OCI-LY7 (cell line): Measurements from ENCODE around the gene VSX2. TPM values are rescaled to one million over a fixed set of nuclear protein-coding genes. Genes with fewer than 3 reads are reported as not detected.
A peak's percentile ranks its signal among the peaks of the same experiment; 100 is the strongest.

Source experiments
- BruUV-seq: library from RNA; stranded (reverse); fragments of 400-500 nt; replicated peaks from 2 replicates; lab custom pipeline; 2021; lab: Mats Ljungman, UMichigan
- CTCF ChIA-PET: fragments of 300-600 bp; sonication (Branson Sonifier 250); formaldehyde crosslinking; loops from one replicate; lab custom pipeline; 2022; ENCODE audit warnings: antibody characterized with exemption; ENCODE audit not compliant: unreplicated experiment; lab: Charles Lee
- POLR2A ChIA-PET: fragments of 300-600 bp; sonication (Branson Sonifier 250); formaldehyde crosslinking; loops from one replicate; lab custom pipeline; 2022; ENCODE audit warnings: antibody characterized with exemption; lab: Charles Lee
- DNase-seq: peaks from one replicate; pipeline ENCODE4 v3.0.0-alpha.2; 2015; ENCODE audit warnings: low spot score
- H2AFZ ChIP-seq: fragments of 200-600 bp; sonication (generic), shearing (Covaris generic); 2 replicates; pipeline ENCODE4 v1.6.1; 2014; ENCODE audit warnings: mild to moderate bottlenecking, antibody characterized with exemption, low read length, moderate library complexity
- H3K27ac ChIP-seq: fragments of 200-600 bp; sonication (generic); 2 replicates; pipeline ENCODE4 v1.5.1; 2014; ENCODE audit warnings: mixed run types, low read depth, mild to moderate bottlenecking, moderate library complexity, low read length, inconsistent platforms; ENCODE audit not compliant: poor library complexity, severe bottlenecking
- H3K36me3 ChIP-seq: fragments of 200-600 bp; sonication (generic); 2 replicates; pipeline ENCODE4 v1.6.1; 2014; ENCODE audit warnings: mild to moderate bottlenecking, antibody characterized with exemption, low read length, moderate library complexity, mixed read lengths; ENCODE audit not compliant: insufficient read depth
- H3K4me1 ChIP-seq: fragments of 200-600 bp; sonication (generic); 2 replicates; pipeline ENCODE4 v1.5.1; 2014; ENCODE audit warnings: mild to moderate bottlenecking, low read length; ENCODE audit not compliant: insufficient read depth, poor library complexity, severe bottlenecking
- H3K4me2 ChIP-seq: fragments of 200-600 bp; sonication (generic); 2 replicates; pipeline ENCODE4 v1.6.1; 2014; ENCODE audit warnings: mild to moderate bottlenecking, low read length
- H3K4me3 ChIP-seq: fragments of 200-600 bp; sonication (generic); 2 replicates; pipeline ENCODE4 v1.5.1; 2014; ENCODE audit warnings: mild to moderate bottlenecking, low read depth, low read length; ENCODE audit not compliant: poor library complexity, severe bottlenecking
- H3K79me2 ChIP-seq: fragments of 200-600 bp; sonication (generic); 2 replicates; pipeline ENCODE4 v1.6.1; 2016; ENCODE audit warnings: low read depth, mild to moderate bottlenecking, low read length, moderate library complexity, mixed read lengths; ENCODE audit not compliant: insufficient read depth
- H3K9me2 ChIP-seq: fragments of 200-600 bp; sonication (generic); 2 replicates; pipeline ENCODE4 v1.6.1; 2016; ENCODE audit warnings: mild to moderate bottlenecking, low read length, mixed read lengths; ENCODE audit not compliant: insufficient read depth
- H3K9me3 ChIP-seq: fragments of 200-600 bp; sonication (generic); 2 replicates; pipeline ENCODE4 v1.6.1; 2014; ENCODE audit warnings: mild to moderate bottlenecking, mixed run types, low read length, mixed read lengths
- H4K20me1 ChIP-seq: fragments of 200-600 bp; sonication (generic); 2 replicates; pipeline ENCODE4 v1.6.1; 2014; ENCODE audit warnings: mild to moderate bottlenecking, antibody characterized with exemption, low read length, moderate library complexity, mixed read lengths; ENCODE audit not compliant: insufficient read depth
- EZH2phosphoT487 ChIP-seq: fragments of 200-600 bp; sonication (generic); IDR thresholded peaks from 2 replicates; pipeline ENCODE4 v1.6.1; 2018; ENCODE audit warnings: low read depth, borderline replicate concordance, mild to moderate bottlenecking, mixed run types, antibody characterized with exemption, low read length, moderate library complexity, mixed read lengths
- intact Hi-C: fragments of 100-400 bp; cut with micrococcal nuclease; formaldehyde crosslinking; loops from one replicate; pipeline ENCODE4 v1.10.0; 2022; ENCODE audit not compliant: unreplicated experiment
- total RNA-seq, 2 experiments: library from RNA; depleted of rRNA in 1 of 2; stranded (reverse); fragments of >200 nt in 1 of 2; shearing (Covaris generic) in 1 of 2; gene quantifications; 2 replicates each; pipeline ENCODE4 v1.2.3, GENCODE V29; 2014 to 2022
- TF ChIP-seq, protein P1 (sequence below): fragments of 200-600 bp; sonication (generic); conservative IDR thresholded peaks from 2 replicates; pipeline ENCODE4 v1.5.1; 2014; ENCODE audit warnings: mild to moderate bottlenecking, antibody characterized with exemption, low read length, moderate library complexity, mixed read lengths

VSX2 gene
- total RNA-seq, 2 experiments from 2014 or later = not detected

DNA sequence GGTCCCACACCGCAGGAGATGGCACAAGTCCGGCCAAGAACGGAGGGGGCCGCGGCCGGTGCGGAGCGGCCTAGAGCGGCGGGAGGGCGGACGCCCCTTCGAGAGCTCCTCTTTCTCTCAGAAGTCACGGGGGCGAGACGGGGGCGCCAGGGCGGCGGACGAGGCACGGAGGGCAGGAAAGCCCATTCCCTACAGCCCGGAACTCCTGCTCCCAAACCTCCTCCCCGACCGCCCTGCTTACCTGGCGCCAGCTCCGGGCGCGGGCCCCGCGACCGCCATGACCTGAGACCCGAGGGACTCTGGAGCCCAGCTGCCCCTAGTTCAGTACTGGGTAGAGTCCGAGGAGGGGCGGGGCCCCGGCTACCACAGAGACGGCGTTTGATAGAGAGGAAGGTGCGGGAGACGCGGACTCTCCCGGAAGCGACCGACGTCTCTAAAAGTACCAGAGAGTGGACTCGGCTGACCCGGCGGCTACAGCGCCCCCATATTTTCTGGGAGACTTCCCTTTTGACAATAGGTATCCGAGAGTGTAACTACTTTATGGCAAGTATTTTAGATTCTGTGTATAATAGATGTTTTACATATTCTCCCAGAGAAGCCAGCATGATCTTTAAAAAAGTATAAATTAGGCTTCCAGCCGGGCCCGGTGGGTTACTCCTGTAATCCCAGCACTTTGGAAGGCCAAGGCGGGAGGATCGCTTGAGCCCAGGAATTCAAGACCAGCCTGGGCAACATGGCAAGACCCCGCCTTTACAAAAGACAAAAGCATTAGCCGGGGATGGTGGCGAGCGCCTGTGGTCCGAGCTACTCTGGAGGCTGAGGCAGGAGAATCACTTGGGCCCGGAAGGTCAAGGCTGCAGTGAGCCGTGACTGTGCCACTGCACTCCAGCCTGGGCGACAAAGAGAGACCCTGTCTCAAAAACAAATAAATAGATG lies 63.7 kb downstream of the VSX2 start, which contains the start of gene ABCD4:
ABCD4 (minus strand) TSS at position 301 of the 936 bp plus-strand sequence; CDS start at position 279, 22 bp downstream.
- ChIA-PET CTCF (no interaction called here), POLR2A (interaction anchor here (0.5 to 0.6 kb wide), 3 partner anchors 34 to 351 kb away, joined by 3 to 4 read pairs (median 3); no protein-coding TSS in a partner anchor)
- H3K27ac ChIP-seq = peak within 1 kb of the TSS; percentile 66
- H2AFZ ChIP-seq = peak within 1 kb of the TSS; percentile 98
- no peaks in the 10 kb centered on the region for H3K9me3 ChIP-seq
- TSS peak; percentile 78 for BruUV-seq
- no peaks in the 10 kb centered on the region for H4K20me1 ChIP-seq
- peak within 1 kb of the TSS; percentile 81 for H3K4me2 ChIP-seq
- peaks cover 23% of the 10 kb centered on the region; the same call in 1 of the 2 replicates for H3K79me2 ChIP-seq
- TF ChIP-seq EZH2phosphoT487 = no peak
- TF ChIP-seq, protein P1, sequence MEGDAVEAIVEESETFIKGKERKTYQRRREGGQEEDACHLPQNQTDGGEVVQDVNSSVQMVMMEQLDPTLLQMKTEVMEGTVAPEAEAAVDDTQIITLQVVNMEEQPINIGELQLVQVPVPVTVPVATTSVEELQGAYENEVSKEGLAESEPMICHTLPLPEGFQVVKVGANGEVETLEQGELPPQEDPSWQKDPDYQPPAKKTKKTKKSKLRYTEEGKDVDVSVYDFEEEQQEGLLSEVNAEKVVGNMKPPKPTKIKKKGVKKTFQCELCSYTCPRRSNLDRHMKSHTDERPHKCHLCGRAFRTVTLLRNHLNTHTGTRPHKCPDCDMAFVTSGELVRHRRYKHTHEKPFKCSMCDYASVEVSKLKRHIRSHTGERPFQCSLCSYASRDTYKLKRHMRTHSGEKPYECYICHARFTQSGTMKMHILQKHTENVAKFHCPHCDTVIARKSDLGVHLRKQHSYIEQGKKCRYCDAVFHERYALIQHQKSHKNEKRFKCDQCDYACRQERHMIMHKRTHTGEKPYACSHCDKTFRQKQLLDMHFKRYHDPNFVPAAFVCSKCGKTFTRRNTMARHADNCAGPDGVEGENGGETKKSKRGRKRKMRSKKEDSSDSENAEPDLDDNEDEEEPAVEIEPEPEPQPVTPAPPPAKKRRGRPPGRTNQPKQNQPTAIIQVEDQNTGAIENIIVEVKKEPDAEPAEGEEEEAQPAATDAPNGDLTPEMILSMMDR = peak; percentile 87
- peak; percentile 94 for DNase-seq
- H3K9me2 ChIP-seq = no peaks in the 10 kb centered on the region
- peaks cover 13% of the 10 kb centered on the region; the same call in 1 of the 2 replicates for H3K36me3 ChIP-seq
- peak within 1 kb of the TSS; percentile 86 for H3K4me3 ChIP-seq
- intact Hi-C loops = loop anchor here (2.0 kb wide), 1 partner anchor 98 kb away; no protein-coding TSS in a partner anchor
- peaks cover 16% of the 10 kb centered on the region for H3K4me1 ChIP-seq

DNA sequence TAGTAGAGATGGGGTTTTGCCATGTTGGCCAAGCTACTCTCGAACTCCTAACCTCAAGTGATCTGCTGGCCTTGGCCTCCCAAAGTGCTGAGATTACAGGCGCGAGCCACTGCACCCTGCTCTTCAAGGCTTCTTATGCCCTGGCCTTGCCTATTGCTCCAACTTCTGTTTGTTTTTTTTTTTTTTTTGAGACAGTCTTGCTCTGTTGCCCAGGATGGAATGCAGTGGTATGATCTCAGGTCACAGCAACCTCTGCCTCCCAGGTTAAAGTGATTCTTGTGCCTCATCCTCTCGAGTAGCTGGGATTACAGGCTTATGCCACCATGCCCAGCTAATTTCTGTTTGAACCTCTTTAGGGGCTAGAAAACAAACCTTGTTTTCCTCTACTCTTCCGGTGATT lies 69.4 kb downstream of the VSX2 start:
- H3K4me2 ChIP-seq = no peak overlapping the region

More for the DNA sequence above, 69.4 kb downstream of the VSX2 start:
- Histone ChIP-seq H2AFZ (no peak overlapping the region), H3K4me3 (no peak overlapping the region), H3K36me3 (no peaks in the 10 kb centered on the region), H3K27ac (no peak overlapping the region), H3K79me2 (peaks cover 1% of the 10 kb centered on the region; the same call in 1 of the 2 replicates), H3K4me1 (peaks cover 2% of the 10 kb centered on the region), H4K20me1 (no peaks in the 10 kb centered on the region), H3K9me2 (no peaks in the 10 kb centered on the region), H3K9me3 (no peaks in the 10 kb centered on the region)
- intact Hi-C loops = no loop called here
- ChIA-PET POLR2A (interaction anchor here (0.6 to 0.9 kb wide), 5 partner anchors 12 to 503 kb away, joined by 3 to 4 read pairs (median 4); no protein-coding TSS in a partner anchor), CTCF (no interaction called here)
- DNase-seq = no peak
- no TSS peak for BruUV-seq
- no peak for TF ChIP-seq EZH2phosphoT487
- TF ChIP-seq, protein P1 = no peak
